Stimulated activated effector memory CD8-positive, alpha-beta T cell treated with anti-CD3 and anti-CD28 coated beads, Interleukin-12 subunit alpha, Interleukin-12 subunit beta, amount 100 ng/mL, for 72 hours (primary cell): ENCODE measurements around the gene CCNC.

ENCODE experiments used
- ATAC-seq: fragments of 150-1000 bp; cut with Tn5 transposase; 2 replicates; pipeline ENCODE4 v1.10.0; 2021
- DNase-seq, 2 donors: peaks; one replicate each; pipeline ENCODE4 v3.0.0; 2021 to 2022; ENCODE audit warnings: low spot score in 2 of 2
- H3K27ac Mint-ChIP-seq: one replicate; pipeline ENCODE4 v1.8.0; 2022; ENCODE audit warnings: mild to moderate bottlenecking, mixed read lengths
- H3K36me3 Mint-ChIP-seq: one replicate; pipeline ENCODE4 v1.8.0; 2022; ENCODE audit warnings: mild to moderate bottlenecking, mixed read lengths
- H3K4me1 Mint-ChIP-seq: one replicate; pipeline ENCODE4 v1.8.0; 2022; ENCODE audit warnings: mixed read lengths
- H3K4me3 Mint-ChIP-seq: one replicate; pipeline ENCODE4 v1.8.0; 2022; ENCODE audit warnings: mild to moderate bottlenecking, mixed read lengths
- H3K9me3 Mint-ChIP-seq: one replicate; pipeline ENCODE4 v1.8.0; 2022; ENCODE audit warnings: mixed read lengths

The CCNC gene, protein sequence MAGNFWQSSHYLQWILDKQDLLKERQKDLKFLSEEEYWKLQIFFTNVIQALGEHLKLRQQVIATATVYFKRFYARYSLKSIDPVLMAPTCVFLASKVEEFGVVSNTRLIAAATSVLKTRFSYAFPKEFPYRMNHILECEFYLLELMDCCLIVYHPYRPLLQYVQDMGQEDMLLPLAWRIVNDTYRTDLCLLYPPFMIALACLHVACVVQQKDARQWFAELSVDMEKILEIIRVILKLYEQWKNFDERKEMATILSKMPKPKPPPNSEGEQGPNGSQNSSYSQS

DNA sequence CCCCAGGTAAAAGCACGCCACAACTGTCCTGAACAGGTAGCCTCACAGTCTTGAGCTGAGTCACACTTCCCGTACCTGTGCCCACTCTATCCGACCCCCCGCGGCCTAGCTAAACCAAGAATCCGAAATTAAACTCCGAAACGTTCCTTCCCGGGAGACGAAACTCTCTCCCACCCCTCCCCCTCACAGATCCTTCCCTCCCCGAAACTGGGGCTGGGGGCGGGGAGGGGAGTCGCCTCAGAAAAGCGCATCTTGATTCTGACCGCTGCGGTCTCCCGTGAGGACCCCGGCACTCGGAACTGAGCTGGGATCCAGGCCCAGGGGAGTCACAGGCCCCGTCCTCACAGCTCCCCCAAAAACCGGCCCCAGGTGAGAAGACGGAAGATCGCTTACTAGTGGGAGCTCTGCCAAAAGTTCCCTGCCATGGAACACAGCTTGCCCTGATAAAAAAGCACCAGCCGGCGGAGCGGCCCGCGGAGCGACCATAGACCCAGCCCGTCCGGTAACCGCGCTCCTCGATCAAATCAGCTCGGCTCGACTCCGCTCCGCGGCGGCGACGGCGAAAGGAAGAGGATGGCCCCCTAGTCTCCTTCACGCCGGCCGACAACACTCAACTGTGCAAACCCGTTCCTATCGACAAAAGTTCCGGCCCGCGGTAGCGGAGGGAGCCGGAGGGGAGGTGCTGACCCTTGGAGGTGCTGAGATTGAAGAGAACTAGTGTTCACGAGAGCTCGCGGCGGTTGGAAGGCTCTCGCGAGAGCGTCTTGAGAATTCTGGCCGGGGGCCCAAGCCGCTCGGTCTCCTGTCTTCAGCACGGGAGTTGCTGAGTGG, at the start of gene CCNC:
Gene CCNC, minus strand, starts transcription at position 558 of the 831 bp plus-strand sequence. Its CDS starts 133 bp downstream, at position 425.
- peak within 1 kb of the TSS; percentile 99 for H3K27ac Mint-ChIP-seq
- H3K4me1 Mint-ChIP-seq, result peaks cover 33% of the 10 kb centered on the region
- no peaks in the 10 kb centered on the region for H3K9me3 Mint-ChIP-seq
- peaks cover 23% of the 10 kb centered on the region for H3K36me3 Mint-ChIP-seq
- peak within 1 kb of the TSS; percentile 96 for H3K4me3 Mint-ChIP-seq
- ATAC-seq (peak; percentile 99), DNase-seq (peak; percentile 90 to 96)

DNA sequence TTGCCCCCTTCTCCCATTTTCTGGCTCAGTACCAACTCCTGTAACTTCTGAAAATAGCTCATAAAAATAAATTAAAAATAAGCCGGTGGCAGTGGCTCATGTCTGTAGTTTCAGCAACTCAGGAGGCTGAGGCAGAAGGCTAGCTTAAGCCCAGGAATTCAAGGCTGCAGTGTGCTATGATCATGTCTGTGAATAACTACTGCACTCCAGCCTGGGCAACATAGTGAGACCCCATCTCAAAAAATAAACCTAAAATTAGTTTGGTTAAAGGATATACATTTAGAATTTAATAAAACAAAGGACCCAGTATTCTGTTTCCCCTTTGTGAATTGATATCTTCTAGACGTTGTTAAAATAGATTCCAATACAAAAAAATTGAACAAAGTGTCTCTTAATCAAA, 48.7 kb upstream of the CCNC start:
- Mint-ChIP-seq H3K27ac (no peak overlapping the region), H3K4me1 (peaks cover 14% of the 10 kb centered on the region), H3K36me3 (peaks cover 4% of the 10 kb centered on the region), H3K9me3 (no peaks in the 10 kb centered on the region), H3K4me3 (no peak overlapping the region)
- no peak for ATAC-seq
- no peak for DNase-seq

DNA sequence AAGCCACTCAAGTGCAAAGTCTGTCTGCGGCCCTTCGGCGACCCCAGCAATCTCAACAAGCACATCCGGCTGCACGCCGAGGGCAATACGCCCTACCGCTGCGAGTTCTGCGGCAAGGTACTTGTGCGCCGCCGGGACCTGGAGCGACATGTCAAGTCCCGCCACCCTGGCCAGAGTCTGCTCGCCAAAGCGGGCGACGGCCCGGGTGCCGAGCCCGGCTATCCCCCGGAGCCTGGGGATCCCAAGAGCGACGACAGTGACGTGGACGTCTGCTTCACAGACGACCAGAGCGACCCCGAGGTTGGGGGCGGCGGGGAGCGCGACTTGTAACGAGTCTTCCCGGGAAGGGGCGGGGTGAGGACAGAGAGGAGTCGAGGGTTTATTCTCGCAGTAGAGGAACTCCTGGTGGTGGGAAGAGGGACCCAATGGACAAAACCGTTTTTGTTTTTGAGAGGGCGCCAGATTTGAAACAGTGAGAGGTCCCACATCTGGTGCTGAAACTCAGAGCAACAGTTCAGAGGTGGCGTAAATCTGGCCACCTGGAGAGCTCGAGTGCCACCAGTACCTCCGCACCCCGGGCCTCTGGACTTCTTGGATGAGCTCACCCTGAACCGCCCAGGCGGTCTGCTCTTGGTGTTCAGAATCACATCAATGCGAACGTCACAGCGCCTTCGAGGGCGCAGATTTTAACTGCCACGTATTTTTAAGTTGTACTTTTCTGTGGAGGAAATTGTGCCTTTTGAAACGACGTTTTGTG, 46.1 kb upstream of the CCNC start:
- DNase-seq, result peak in 1 of 2 donors; percentile 57
- Mint-ChIP-seq H3K4me1 (peaks cover 34% of the 10 kb centered on the region), H3K9me3 (no peaks in the 10 kb centered on the region), H3K36me3 (peaks cover 4% of the 10 kb centered on the region), H3K27ac (no peak overlapping the region), H3K4me3 (peak overlapping the region; percentile 74)
- peak; percentile 43 for ATAC-seq

DNA sequence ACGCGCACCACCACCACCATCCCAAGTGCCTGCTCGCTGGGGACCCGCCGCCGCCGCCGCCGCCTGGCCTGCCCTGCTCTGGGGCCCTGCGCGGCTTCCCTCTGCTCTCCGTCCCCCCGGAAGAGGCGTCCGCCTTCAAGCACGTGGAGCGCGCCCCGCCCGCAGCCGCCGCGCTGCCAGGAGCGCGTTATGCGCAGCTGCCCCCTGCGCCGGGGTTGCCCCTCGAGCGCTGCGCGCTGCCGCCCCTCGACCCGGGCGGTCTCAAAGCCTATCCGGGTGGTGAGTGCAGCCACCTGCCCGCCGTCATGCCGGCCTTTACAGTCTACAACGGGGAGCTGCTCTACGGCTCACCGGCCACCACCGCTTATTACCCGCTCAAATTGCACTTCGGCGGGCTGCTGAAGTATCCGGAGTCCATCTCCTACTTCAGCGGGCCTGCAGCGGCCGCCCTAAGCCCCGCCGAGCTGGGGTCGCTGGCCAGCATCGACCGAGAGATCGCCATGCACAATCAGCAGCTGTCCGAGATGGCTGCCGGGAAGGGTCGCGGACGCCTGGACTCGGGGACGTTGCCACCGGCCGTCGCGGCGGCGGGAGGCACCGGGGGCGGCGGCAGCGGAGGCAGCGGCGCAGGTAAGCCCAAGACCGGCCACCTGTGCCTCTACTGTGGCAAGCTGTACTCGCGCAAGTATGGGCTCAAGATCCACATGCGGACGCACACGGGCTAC, 45.4 kb upstream of the CCNC start:
- Mint-ChIP-seq H3K4me3 (peak overlapping the region; percentile 74), H3K9me3 (no peaks in the 10 kb centered on the region), H3K36me3 (peaks cover 4% of the 10 kb centered on the region), H3K4me1 (peaks cover 39% of the 10 kb centered on the region), H3K27ac (no peak overlapping the region)
- ATAC-seq (peak; percentile 84), DNase-seq (peak; percentile 40 to 64)

DNA sequence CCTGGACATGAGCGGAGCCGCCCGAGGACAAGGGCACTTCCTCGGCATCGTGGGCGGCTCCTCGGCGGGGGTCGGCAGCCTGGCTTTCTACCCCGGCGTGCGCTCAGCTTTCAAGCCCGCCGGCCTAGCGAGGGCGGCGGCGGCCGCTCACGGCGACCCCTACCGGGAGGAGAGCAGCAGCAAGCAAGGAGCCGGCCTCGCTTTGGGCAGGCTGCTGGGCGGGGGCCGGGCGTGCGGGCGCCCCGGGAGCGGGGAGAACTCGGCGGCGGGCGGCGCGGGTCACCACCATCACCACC, 44.9 kb upstream of the CCNC start:
- DNase-seq (no peak), ATAC-seq (peak; percentile 73)
- Mint-ChIP-seq H3K4me1 (peaks cover 41% of the 10 kb centered on the region), H3K4me3 (peak overlapping the region; percentile 74), H3K27ac (no peak overlapping the region), H3K9me3 (no peaks in the 10 kb centered on the region), H3K36me3 (peaks cover 4% of the 10 kb centered on the region)

DNA sequence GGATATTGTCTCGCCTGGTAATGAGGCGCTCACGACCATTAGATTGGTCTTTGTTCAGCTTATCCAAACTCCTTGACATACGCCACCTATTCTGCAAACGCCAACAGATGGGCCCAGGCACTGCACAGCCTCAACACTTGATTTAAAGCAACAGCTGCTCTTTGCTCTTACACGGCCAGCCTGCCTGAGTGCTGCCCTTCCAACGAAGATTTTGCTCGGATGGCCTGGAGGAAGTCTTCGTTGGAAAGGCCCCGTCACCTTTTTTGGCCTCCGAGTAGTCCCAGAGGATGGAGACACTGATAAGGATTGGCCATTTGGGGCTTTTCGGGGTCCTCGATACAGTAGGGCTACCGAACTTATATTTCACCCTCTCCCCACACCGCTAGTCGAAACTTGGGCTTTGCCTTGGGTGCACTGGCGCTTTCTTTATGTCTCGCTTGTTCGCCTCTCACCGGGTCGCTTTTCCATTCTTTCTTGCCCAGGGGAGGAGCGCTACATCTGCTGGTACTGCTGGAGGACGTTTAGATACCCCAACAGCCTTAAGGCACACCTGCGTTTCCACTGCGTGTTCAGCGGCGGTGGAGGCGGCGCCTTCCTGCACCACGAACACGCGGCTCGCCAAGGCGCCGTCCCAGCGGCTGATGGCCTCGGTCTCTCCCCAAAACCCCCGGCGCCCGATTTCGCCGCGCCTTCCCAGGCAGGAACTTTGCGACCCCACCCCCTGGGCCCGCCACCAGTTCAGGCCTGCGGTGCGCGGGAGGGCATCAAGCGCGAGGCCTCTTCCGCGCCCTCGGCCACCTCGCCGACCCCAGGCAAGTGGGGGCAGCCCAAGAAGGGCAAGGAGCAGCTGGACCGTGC, 44.3 kb upstream of the CCNC start:
- ATAC-seq, result no peak
- peak in 1 of 2 donors; percentile 51 for DNase-seq
- Mint-ChIP-seq H3K9me3 (no peaks in the 10 kb centered on the region), H3K36me3 (peaks cover 4% of the 10 kb centered on the region), H3K4me1 (peaks cover 44% of the 10 kb centered on the region), H3K4me3 (peak overlapping the region; percentile 74), H3K27ac (no peak overlapping the region)

DNA sequence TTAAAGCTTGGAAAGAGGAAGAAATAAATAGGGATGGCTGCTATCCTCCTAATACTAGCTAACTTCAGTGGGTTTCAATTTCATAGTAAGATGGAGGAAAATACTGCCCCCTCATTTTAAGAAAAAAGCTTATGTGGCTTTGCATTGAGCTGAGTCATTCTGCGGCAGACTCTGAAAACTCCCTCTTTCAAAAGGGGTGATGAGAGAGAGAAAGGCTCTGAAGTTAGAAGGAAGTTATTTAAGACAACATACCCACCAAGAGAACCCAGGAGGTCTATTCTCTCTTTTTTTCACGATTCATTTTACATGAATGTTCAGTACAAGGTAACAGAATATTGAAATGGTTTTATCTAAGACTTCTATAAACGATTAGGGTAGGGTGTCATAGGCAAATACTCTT, 42.7 kb upstream of the CCNC start:
- peaks cover 4% of the 10 kb centered on the region for H3K36me3 Mint-ChIP-seq
- H3K9me3 Mint-ChIP-seq, result no peaks in the 10 kb centered on the region
- DNase-seq (no peak), ATAC-seq (peak; percentile 81)
- H3K27ac Mint-ChIP-seq, result peak overlapping the region; percentile 50
- peak overlapping the region; percentile 24 for H3K4me3 Mint-ChIP-seq
- H3K4me1 Mint-ChIP-seq, result peaks cover 50% of the 10 kb centered on the region

DNA sequence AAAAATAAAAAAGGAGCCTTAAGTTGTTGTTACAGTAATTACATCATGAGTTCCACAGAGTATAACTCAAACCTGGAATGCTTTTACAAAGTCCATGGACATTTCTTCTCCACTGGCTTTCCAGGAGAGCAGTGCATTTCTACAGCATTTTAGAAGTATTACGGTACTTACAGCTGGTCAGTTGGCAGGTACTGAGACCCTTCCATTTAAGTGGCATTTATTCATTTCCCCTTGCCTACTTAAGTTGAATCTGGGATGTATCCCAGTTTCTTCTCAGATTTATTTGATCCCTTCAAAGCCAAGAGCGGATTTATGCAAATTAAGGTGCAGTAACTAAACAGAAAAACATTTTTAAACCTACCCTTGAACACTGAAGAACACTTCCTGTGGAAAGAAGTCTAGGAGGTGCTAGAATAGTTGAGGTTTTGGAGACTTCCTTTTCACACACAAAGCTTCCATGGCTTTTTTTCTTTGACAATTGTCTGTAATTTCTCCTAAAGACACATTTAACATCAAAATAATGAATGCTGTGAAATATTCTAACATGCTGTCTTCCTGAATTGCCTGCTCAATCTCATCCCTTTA, 41.5 kb upstream of the CCNC start:
- H3K9me3 Mint-ChIP-seq, result no peaks in the 10 kb centered on the region
- H3K27ac Mint-ChIP-seq, result no peak overlapping the region
- H3K4me3 Mint-ChIP-seq, result peak overlapping the region; percentile 24
- H3K4me1 Mint-ChIP-seq, result peaks cover 52% of the 10 kb centered on the region
- DNase-seq (no peak), ATAC-seq (no peak)
- H3K36me3 Mint-ChIP-seq, result peaks cover 4% of the 10 kb centered on the region

DNA sequence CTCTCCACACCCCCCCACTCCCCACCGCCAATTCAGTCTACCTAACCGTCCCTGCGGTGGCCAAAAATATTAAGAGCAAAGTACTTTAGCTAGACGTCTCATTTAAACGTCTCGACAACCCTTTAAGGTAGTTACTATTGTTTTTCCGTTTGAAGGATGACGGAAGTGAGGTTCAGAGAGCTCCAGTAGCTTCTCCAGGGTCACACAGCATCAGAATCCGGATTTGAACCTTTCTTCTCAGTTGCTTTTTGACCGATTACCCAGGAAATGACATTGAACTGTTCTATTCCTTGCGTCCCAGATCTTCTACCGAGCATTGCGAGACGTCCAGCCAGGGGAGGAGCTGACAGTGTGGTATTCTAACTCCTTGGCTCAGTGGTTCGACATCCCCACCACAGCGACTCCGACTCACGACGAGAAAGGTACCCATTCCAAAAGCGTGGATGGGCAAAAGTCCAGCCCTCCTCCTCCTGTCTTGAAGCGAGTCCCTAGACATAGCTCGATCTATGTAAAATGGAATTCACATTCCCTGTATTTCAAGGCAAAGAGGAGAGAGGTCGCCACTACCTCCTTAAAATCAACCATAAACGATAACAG, 40.5 kb upstream of the CCNC start:
- ATAC-seq, result no peak
- Mint-ChIP-seq H3K4me1 (peaks cover 55% of the 10 kb centered on the region), H3K9me3 (no peaks in the 10 kb centered on the region), H3K36me3 (peaks cover 10% of the 10 kb centered on the region), H3K4me3 (no peak overlapping the region), H3K27ac (no peak overlapping the region)
- no peak for DNase-seq

DNA sequence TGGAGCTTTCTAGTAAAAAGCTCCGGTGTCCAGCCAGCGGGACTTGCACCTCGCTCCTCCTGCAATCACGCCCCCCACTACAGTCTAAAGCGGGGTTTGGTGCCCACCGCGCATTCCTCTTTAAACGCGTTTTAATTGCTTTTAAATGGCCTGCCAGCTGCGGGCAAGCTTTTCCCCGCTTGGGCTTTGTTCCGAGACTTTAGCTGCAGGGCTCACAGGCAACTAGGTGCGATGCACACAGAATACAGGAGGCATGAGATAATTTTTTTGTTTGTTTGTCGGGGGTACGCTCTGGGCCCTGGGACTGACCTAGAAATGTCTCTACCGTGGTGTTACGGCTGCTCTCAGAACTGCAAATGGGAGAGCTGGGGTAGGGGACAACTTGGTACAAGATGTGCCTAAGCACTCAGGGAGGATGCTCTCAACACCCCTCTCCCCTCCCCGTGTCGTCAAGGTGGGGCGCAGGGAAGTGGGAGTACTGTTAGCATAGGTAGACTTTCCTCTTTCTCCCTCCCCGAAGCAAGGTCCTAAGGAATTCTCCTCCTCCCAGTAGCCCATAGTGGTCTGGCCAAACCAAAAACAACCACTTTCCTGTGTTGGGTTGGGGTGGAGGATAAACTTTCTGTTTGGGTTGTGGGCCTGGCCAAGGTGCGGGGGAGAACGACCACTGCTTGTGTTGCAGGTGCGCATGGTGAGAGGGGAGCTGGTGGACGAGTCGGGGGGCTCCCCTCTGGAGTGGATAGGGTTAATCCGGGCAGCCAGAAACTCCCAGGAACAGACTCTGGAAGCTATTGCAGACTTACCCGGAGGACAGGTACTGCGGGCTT, 39.8 kb upstream of the CCNC start:
- Mint-ChIP-seq H3K36me3 (peaks cover 10% of the 10 kb centered on the region), H3K27ac (no peak overlapping the region), H3K9me3 (no peaks in the 10 kb centered on the region), H3K4me3 (no peak overlapping the region), H3K4me1 (peaks cover 59% of the 10 kb centered on the region)
- ATAC-seq (no peak), DNase-seq (no peak)

DNA sequence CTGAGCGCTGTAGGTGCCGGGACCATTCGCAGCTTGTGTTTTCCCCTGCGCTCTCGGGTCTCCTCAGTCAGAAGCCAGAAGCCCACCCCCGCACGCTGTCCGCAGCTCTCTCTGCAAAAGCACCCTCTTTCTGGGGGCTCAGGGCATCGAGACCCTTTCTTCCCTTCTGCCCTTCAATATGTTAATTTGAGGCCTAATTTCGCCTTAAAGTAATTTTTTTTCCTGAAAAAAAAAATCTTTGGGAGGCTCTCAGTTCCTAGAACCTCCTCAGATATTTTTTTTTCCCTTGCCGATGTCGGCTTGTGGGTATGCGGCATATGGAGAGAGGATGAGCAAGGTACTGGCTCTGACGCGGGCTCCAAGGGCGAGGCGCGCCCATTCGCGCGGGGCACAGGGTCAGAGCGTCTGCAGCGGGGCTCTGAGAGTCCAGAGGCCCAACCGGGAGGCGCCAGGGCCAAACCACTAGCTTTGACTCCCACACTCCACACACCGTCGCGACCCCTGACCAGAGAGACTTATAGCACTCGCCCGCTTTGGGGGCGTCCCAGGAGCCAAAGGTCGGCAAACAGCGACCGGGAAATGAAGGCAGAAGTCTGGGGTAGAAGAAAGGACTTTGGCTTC, 39.1 kb upstream of the CCNC start:
- Mint-ChIP-seq H3K4me3 (no peak overlapping the region), H3K4me1 (peaks cover 64% of the 10 kb centered on the region), H3K36me3 (peaks cover 5% of the 10 kb centered on the region), H3K9me3 (no peaks in the 10 kb centered on the region), H3K27ac (no peak overlapping the region)
- ATAC-seq, result no peak
- DNase-seq, result no peak

DNA sequence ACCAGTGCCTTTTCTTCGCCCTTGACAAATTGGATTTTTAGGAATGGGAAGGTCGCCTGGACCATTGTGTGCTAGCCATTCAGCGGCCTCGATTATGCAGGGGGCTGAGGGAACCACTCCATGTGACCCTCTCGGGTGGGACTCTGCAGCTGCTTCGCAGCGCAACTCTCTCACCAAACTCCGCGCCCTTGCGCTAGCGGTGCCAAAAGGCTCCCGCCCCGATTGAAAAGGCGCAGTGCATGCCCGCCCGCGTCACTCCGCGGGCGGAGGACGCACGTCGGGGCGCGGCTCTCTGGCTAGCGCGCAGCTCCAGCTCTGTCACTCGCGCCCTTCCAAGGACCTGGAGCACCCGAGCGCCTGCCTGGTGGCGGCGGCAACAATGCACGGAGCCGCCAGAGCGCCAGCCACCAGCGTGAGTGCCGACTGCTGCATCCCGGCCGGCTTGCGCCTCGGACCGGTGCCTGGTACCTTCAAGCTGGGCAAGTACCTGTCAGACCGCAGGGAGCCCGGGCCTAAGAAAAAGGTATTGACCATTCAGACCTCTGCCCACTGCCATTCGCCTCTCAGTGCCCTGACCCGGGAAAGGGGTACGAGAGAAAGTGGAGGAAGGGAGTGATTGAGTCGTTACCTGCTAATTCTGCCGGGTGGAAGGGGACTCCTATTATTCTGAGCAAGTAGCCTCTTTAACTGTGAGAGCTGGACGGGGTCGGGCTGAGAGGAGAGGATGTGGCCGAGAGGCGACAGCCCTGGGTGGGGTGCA, 38.4 kb upstream of the CCNC start, which contains the start of gene PRDM13:
Gene PRDM13, plus strand, starts transcription at position 178 of the 760 bp plus-strand sequence. Its CDS starts 202 bp downstream, at position 380.
- peaks cover 67% of the 10 kb centered on the region for H3K4me1 Mint-ChIP-seq

More for the DNA sequence above, 38.4 kb upstream of the CCNC start, which contains the start of gene PRDM13:
- Mint-ChIP-seq H3K4me3 (no peak within 1 kb of the TSS), H3K36me3 (peaks cover 5% of the 10 kb centered on the region), H3K9me3 (no peaks in the 10 kb centered on the region), H3K27ac (no peak within 1 kb of the TSS)
- ATAC-seq, result no peak
- peak in 1 of 2 donors; percentile 55 for DNase-seq
